Measurements from ENCODE around the gene AZIN2.
A peak's percentile ranks its signal among the peaks of the same experiment; 100 is the strongest.
"Not testable (repeated sequence)": the region's sequence is repeated elsewhere in the genome, so short reads cannot be mapped to it uniquely, and the experiment has no call there.

Gene AZIN2

GRCh38 chr1:33096363-33097005, 15.5 kb downstream of the AZIN2 start:
- no peak for DNase-seq

GRCh38 chr1:33097137-33097611, 16.2 kb downstream of the AZIN2 start:
- DNase-seq: no peak

DNA sequence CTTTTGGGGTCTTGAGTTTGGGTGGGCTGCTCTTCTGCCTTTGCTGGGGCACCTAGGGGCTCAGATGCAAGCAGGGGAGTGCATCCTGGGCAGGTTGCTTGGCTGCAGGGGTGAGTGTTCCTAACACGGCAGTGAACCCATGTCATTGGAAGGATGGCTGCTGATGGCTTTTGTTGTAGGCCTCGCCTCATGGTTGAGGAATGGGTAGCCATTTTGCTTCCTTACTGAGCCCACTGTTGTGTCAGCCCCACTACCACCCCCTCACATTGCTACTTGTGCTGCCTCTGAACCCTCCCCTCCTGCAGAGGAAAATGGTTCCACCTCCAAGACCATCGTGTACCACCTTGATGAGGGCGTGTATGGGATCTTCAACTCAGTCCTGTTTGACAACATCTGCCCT, 16.8 kb downstream of the AZIN2 start:
- DNase-seq: no peak

DNA sequence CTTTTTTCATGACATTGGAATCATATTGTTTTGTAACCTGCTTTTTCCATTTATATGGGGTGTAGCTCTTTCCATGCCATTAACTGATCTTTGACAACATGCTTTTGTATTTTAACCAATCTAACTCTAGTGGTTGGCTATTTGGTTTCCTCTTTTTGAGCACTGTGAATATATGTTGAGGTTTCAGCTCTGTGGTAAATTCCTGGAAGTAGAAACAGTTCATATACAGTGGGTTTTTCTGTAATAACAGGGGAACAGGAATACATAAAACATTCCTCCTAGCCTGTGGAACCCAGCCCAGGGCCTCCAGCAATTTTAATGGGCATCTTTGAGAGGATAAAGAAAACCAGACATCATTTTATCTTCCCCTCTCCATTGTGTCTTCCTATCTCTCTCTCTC, 17.4 kb downstream of the AZIN2 start:
- no peak for DNase-seq

- DNase-seq: no peak
Measured at GRCh38 chr1:33099290-33100118, 18.6 kb downstream of the AZIN2 start.

DNA sequence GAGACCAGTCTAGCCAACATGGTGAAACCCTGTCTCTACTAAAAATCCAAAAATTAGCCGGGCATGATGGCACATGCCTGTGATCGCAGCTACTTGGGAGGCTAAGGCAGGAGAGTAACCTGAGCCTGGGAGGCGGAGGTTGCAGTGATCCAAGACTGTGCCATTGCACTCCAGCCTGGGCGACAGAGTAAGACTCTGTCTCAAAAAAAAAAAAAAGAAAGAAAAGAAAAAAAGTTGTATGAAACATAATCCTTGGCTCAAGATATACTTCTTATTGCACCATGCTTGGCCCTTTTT, 19.1 kb downstream of the AZIN2 start:
- not testable (repeated sequence) for DNase-seq

- DNase-seq: no peak
Measured at GRCh38 chr1:33110477-33110876, 29.5 kb downstream of the AZIN2 start.

- no peak for DNase-seq
Measured at GRCh38 chr1:33111965-33112364, 31.0 kb downstream of the AZIN2 start.

DNA sequence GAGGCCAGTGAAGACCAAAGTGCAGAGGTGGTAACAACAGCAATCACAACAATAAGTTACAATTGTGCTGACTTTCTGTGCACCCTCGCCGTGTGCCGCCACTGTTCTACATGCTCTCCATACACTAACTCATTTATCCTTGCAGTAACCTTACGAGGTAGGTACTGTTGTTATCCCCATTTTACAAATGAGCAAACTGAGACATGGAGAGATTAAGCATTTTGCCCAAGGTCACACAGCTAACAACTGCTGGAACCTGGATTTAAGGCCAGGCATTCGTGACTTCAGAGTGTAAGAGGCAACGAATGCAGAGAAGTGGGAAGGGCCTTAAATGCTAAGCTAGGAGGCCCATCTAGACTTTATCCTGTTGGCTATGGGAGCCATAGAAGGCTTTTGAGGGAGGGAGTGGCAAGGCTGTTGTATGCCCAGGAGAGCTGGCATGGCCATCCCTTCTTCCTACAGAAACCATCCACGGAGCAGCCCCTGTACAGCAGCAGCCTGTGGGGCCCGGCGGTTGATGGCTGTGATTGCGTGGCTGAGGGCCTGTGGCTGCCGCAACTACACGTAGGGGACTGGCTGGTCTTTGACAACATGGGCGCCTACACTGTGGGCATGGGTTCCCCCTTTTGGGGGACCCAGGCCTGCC, 36.6 kb downstream of the AZIN2 start:
- DNase-seq: no peak

DNA sequence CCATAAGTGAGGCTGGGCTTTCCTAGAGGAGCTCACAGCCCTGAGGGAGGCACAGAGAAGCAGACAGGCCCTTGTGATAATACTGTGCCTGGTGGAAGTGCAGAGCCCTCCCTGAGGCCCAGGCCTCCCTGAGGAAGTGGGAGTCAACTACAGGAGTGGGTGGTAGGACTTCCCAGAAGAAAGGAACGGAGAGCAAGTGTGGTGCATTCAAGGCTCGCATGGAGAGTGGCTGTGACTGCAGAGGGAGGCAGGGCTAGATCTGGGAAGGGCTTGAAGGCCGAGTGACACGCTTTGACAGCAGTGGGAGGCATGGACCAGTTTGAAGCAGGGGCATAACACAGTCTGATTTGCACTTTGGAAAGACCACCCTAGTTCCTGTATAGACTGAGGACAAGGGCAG, 37.3 kb downstream of the AZIN2 start:
- DNase-seq: no peak

DNA sequence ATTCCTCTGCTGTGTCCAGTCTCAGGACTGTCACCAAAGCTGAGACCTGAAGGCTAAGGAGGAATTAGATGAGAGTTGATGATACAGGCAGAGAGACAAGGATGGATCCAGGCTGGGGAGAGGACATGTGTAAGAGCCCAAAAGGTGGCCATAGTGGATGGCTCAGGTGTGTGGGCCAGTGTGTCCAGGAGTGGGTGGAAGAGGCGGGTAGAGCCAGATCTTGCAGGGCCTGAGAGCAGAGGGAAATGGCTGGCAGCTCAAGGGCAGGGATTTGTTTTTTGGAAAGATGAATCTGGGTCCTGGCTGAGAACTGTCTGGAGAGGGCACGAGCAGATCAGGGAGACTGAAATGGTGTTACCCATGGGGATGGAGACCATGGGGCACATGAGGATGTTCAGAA, 38.1 kb downstream of the AZIN2 start:
- DNase-seq: no peak

DNA sequence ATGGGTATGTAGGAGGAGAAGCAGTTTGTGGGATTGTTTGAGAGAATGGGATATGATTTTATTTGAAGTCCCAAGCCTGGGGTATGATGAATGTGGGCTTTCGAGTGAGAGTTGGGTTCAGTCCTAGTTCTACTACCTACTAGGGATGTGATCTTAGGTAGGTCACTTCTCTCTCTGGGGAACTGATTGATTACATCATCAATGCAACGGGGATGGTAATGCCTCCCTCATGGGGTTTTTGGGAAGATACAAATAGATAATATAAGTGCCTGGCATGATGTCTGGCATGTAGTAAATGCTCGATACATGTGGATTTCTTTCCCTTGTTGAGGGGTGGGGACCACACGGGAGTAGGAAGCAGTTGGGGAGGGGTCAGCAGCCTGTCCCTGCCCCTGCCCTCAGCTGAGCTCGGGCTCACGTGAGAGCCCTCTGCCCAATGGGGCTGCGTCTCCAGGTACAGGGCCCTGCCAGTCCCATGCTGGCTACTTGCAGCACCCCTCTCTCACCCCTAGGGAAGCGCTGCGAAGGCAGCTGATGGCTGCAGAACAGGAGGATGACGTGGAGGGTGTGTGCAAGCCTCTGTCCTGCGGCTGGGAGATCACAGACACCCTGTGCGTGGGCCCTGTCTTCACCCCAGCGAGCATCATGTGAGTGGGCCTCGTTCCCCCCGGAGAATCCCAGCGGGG, 38.7 kb downstream of the AZIN2 start:
- no peak for DNase-seq

- DNase-seq: no peak
Measured at GRCh38 chr1:33120436-33121231, 39.7 kb downstream of the AZIN2 start.

- DNase-seq: no peak
Measured at GRCh38 chr1:33121728-33122127, 40.8 kb downstream of the AZIN2 start.

DNA sequence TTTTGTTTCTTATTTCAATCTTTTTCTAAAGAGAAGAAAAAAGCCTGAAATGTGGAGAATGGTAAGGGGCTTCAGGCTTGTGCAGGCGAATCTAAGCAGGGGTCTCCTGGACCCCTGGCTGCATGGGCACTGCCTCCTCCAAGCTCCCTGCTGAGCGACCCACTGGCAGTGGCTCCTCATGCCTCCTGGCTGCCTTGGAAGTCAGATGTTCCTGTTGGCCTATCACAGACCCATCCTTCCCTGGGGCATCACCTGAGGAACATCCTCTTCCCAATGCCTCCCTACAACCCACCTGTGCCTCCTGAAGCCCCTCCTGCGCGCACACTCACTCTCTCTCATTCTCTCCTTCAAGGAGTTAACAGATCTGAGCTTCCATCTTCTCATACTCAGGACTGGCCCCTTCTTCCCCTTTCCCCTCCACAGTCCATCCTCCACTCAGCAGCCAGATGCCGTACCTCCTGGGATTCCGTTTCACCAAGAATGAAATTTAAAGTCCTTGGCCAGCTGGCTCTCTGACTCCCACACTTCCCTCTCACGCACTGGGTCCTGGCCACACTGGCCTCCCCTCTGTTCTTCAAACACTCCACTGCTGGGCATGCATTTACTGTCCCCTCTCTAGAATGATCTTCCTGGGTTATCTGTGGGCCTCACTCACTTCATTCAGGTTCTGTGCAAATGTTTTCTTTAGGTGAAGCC, 41.7 kb downstream of the AZIN2 start:
- no peak for DNase-seq

GRCh38 chr1:33123266-33123665, 42.3 kb downstream of the AZIN2 start:
- DNase-seq: no peak

DNA sequence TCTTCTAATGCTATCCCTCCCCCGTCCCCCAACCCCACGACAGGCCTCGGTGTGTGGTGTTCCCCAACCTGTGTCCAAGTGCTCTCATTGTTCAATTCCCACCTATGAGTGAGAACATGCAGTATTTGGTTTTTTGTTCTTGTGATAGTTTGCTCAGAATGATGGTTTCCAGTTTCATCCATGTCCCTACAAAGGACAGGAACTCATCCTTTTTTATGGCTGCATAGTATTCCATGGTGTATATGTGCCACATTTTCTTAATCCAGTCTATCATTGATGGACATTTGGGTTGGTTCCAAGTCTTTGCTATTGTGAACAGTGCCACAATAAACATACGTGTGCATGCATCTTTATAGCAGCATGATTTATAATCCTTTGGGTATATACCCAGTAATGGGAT, 43.7 kb downstream of the AZIN2 start:
- DNase-seq: not testable (repeated sequence)

GRCh38 chr1:33126411-33127000, 45.6 kb downstream of the AZIN2 start:
- no peak for DNase-seq

DNA sequence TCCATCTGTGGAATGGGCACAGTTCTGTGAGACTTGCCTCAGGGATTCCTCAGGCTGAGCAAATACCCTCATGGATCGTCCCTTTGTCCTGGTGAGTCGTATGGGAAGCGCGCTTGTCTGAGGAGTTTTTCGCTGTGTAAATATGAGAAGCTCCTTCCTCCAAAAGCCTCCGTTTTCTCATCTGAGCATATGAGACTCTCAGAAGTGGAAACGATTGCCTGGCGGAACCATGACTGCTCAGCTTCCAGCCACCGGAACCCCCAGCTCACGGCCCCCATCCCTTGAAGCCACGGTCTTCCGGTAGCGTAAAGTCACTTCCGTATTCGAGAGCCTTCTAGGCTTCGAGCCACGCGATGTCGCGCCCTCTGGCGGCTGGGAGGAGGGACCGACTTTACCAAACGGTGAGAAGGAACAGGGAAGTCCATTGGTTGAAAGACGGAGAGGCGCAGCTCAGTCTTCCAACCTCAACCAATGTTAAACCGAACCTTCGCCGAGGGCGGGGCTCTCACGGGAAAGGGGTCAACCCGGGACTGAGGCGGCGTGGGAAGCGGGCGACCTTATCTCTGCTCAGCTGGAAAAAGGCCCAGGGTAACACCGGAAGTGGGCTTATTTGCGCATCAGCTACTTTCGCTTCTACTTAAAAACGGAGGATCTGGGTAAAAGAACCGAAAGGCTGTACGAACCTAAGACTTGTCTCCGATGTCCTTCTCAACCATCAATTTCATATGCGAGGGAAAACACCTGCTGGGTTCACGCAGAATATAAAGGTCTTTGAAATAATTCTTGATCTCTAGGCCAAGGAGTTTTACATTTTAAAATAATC, 46.3 kb downstream of the AZIN2 start:
- peak; percentile 94 for DNase-seq

DNA sequence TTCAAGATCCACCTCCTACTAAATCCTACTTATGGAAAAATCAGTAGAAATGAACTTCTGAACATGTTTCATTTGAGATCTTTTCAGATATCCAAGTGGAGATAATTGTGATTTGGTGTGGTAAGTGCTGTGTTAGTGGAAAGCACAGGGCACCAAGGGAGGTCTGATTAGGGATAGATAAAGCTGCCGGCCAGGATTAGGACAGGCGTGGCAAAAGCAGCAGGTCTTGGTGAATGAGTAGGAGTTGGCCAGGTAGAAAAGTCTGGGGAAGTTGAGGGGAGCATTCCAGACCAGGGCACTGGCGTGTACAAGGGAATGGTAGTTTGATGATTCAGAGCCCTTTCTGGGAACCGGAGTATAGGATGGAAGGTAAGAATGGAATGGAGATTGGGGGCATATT, 47.8 kb downstream of the AZIN2 start:
- DNase-seq: no peak

- DNase-seq: no peak
Measured at GRCh38 chr1:33130297-33130696, 49.3 kb downstream of the AZIN2 start.
